SK-N-SH treated with all-trans-retinoic acid at 6 μM for 48 hours (cell line): ENCODE results near the gene GPS2.

Experiments
- ATAC-seq: fragments of 200-7000 bp; cut with Tn5 transposase; 3 replicates; pipeline ENCODE4 v1.9.1; 2020; ENCODE audit warnings: mild to moderate bottlenecking, moderate library complexity
- ARNTL ChIP-seq: fragments of 450-650 bp; formaldehyde crosslinking; IDR thresholded peaks from 2 replicates; pipeline ENCODE4 v1.5.0; 2020; ENCODE audit warnings: low read depth, mild to moderate bottlenecking, moderate library complexity, borderline replicate concordance
- BACH2 ChIP-seq: fragments of 250-450 bp; sonication (Bioruptor Pico); IDR thresholded peaks from 2 replicates; pipeline ENCODE4 v1.9.0; 2021; ENCODE audit warnings: mild to moderate bottlenecking, borderline replicate concordance
- CREB5 ChIP-seq: fragments of 250-450 bp; sonication (Bioruptor Pico); IDR thresholded peaks from 2 replicates; pipeline ENCODE4 v1.5.1; 2020; ENCODE audit warnings: low read depth, mild to moderate bottlenecking, moderate library complexity
- CSDC2 ChIP-seq: fragments of 250-450 bp; sonication (Bioruptor Pico); IDR thresholded peaks from 2 replicates; pipeline ENCODE4 v1.5.0; 2020; ENCODE audit warnings: mild to moderate bottlenecking, moderate library complexity
- CSRNP3 ChIP-seq: fragments of 250-450 bp; sonication (Bioruptor Pico); IDR thresholded peaks from 2 replicates; pipeline ENCODE4 v1.5.1; 2021; ENCODE audit warnings: mild to moderate bottlenecking, moderate library complexity
- ESRRG ChIP-seq: fragments of 250-450 bp; sonication (Bioruptor Pico); IDR thresholded peaks from 2 replicates; pipeline ENCODE4 v1.6.1; 2021; ENCODE audit warnings: mild to moderate bottlenecking
- GLIS3 ChIP-seq: fragments of 250-450 bp; sonication (Bioruptor Pico); IDR thresholded peaks from 2 replicates; pipeline ENCODE4 v1.5.0; 2020; ENCODE audit warnings: mild to moderate bottlenecking, moderate library complexity
- ISL1 ChIP-seq: fragments of 250-450 bp; sonication (Bioruptor Pico); IDR thresholded peaks from 2 replicates; pipeline ENCODE4 v2.1.2; 2022; ENCODE audit warnings: mild to moderate bottlenecking, moderate library complexity
- OSR1 ChIP-seq: fragments of 250-450 bp; sonication (Bioruptor Pico); IDR thresholded peaks from 2 replicates; pipeline ENCODE4 v1.8.0; 2022; ENCODE audit warnings: moderate library complexity, mild to moderate bottlenecking, inconsistent platforms
- POU6F1 ChIP-seq: fragments of 250-450 bp; sonication (Bioruptor Pico); IDR thresholded peaks from 2 replicates; pipeline ENCODE4 v1.8.0; 2021; ENCODE audit warnings: low read depth, mild to moderate bottlenecking, moderate library complexity, borderline replicate concordance
- PPARA ChIP-seq: fragments of 250-450 bp; sonication (Bioruptor Pico); IDR thresholded peaks from 2 replicates; pipeline ENCODE4 v1.5.0; 2020; ENCODE audit warnings: mild to moderate bottlenecking, borderline replicate concordance
- RARB ChIP-seq: fragments of 250-450 bp; sonication (Bioruptor Pico); IDR thresholded peaks from 2 replicates; pipeline ENCODE4 v1.8.0; 2021; ENCODE audit warnings: mild to moderate bottlenecking, moderate library complexity
- TCF4 ChIP-seq: fragments of 250-450 bp; sonication (Bioruptor Pico); IDR thresholded peaks from 2 replicates; pipeline ENCODE4 v1.8.0; 2021; ENCODE audit warnings: mild to moderate bottlenecking, moderate library complexity, borderline replicate concordance
- TOX ChIP-seq: fragments of 250-450 bp; sonication (Bioruptor Pico); IDR thresholded peaks from 2 replicates; pipeline ENCODE4 v1.8.0; 2021; ENCODE audit warnings: mild to moderate bottlenecking, moderate library complexity, borderline replicate concordance
- TSHZ2 ChIP-seq: fragments of 250-450 bp; sonication (Bioruptor Pico); IDR thresholded peaks from 2 replicates; pipeline ENCODE4 v1.5.0; 2020; ENCODE audit warnings: mild to moderate bottlenecking, moderate library complexity
- ZFP3 ChIP-seq: fragments of 250-450 bp; sonication (Bioruptor Pico); IDR thresholded peaks from 2 replicates; pipeline ENCODE4 v1.5.0; 2020; ENCODE audit warnings: mild to moderate bottlenecking, moderate library complexity
- ZFP30 ChIP-seq: fragments of 450-650 bp; formaldehyde crosslinking; IDR thresholded peaks from 2 replicates; pipeline ENCODE4 v1.5.0; 2022; ENCODE audit warnings: mild to moderate bottlenecking, moderate library complexity
- ZNF565 ChIP-seq: fragments of 450-650 bp; formaldehyde crosslinking; conservative IDR thresholded peaks from 2 replicates; pipeline ENCODE4 v1.5.0; 2020; ENCODE audit warnings: low read depth, mild to moderate bottlenecking, moderate library complexity
- ZNF70 ChIP-seq: fragments of 450-650 bp; formaldehyde crosslinking; IDR thresholded peaks from 2 replicates; pipeline ENCODE4 v1.5.0; 2020; ENCODE audit warnings: mild to moderate bottlenecking, moderate library complexity
- ZNF8 ChIP-seq: fragments of 450-650 bp; formaldehyde crosslinking; IDR thresholded peaks from 2 replicates; pipeline ENCODE4 v1.5.0; 2020; ENCODE audit warnings: mild to moderate bottlenecking, moderate library complexity

Gene GPS2

GRCh38 chr17:7322520-7323194 lies 7.5 kb upstream of the GPS2 start:
- ATAC-seq = no peak
- TF ChIP-seq TSHZ2 (CRISPR knock-in tag) (no peak), CSDC2 (CRISPR knock-in tag) (no peak), ARNTL (CRISPR knock-in tag) (no peak), ZNF8 (CRISPR knock-in tag) (no peak), RARB (CRISPR knock-in tag) (no peak), ZNF70 (CRISPR knock-in tag) (no peak), TCF4 (CRISPR knock-in tag) (no peak), ZNF565 (CRISPR knock-in tag) (no peak), POU6F1 (CRISPR knock-in tag) (no peak), ISL1 (CRISPR knock-in tag) (no peak), TOX (CRISPR knock-in tag) (no peak), ZFP30 (CRISPR knock-in tag) (no peak), CSRNP3 (CRISPR knock-in tag) (no peak), GLIS3 (CRISPR knock-in tag) (no peak), ZFP3 (no peak)

- no peak for ATAC-seq
- TF ChIP-seq RARB (CRISPR knock-in tag) (no peak), BACH2 (no peak), POU6F1 (CRISPR knock-in tag) (no peak), ISL1 (CRISPR knock-in tag) (no peak), TSHZ2 (CRISPR knock-in tag) (no peak), ESRRG (CRISPR knock-in tag) (no peak), ZFP30 (CRISPR knock-in tag) (no peak), CSRNP3 (CRISPR knock-in tag) (no peak), PPARA (CRISPR knock-in tag) (no peak), CREB5 (no peak), ZNF8 (CRISPR knock-in tag) (no peak), CSDC2 (CRISPR knock-in tag) (no peak), OSR1 (CRISPR knock-in tag) (no peak), GLIS3 (CRISPR knock-in tag) (no peak), TCF4 (CRISPR knock-in tag) (no peak)
These were observed 6.3 kb upstream of the GPS2 start for GRCh38 chr17:7321466-7321865.
